ENCODE data around the gene SH3PXD2A.

The SH3PXD2A gene

DNA sequence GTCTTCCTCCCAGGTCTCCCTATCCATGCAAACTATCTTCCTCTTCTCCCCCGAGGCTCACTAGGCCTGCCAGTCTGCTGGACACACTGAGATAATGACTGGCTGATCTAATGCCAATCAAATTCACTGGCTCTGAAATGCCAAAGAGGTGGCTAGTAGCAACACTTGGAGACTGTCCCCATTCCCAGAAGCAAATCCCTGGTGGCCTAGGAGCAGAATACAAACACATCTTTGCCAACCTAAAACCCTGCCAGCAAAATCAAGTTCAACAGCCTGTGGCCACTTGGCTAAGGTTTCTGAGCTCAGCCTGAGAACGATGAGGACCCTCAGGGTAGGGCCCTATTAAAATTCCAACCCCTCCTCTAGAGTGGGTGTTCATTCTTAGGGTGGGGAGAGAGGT lies 46.6 kb downstream of the SH3PXD2A start:
- DNase-seq (ENCODE audit: low read depth) = no peak

- no peak for DNase-seq (ENCODE audit: low read depth)
These were observed 47.4 kb downstream of the SH3PXD2A start for GRCh38 chr10:103807996-103808395.

GRCh38 chr10:103806395-103807187 lies 48.8 kb downstream of the SH3PXD2A start:
- no peak for DNase-seq (ENCODE audit: low read depth)

DNA sequence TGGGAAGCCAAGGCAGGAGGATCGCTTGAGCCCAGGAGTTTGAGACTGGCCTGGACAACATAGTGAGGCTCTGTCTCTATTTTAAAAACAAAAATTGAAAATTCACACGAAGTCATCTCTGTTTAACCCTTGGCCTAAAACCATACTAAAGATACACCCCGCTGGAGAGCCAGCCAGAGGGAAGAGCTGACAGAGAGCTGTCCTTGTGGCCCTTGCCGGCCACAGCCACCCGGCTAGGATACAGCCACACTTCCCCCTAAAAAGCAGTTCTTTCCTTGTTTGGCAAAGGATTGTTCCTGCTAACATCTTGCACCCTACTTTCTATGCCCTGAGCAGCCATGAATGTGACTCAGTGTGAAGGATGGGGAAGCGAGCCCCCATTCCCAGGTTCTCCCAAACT lies 49.6 kb downstream of the SH3PXD2A start:
- no peak for DNase-seq (ENCODE audit: low read depth)

- no peak for DNase-seq (ENCODE audit: low read depth)
These were observed 50.5 kb downstream of the SH3PXD2A start for GRCh38 chr10:103804871-103805270.

GRCh38 chr10:103803941-103804340 lies 51.4 kb downstream of the SH3PXD2A start:
- DNase-seq (ENCODE audit: low read depth) = no peak

GRCh38 chr10:103802637-103803353 lies 52.6 kb downstream of the SH3PXD2A start:
- no peak for DNase-seq (ENCODE audit: low read depth)

DNA sequence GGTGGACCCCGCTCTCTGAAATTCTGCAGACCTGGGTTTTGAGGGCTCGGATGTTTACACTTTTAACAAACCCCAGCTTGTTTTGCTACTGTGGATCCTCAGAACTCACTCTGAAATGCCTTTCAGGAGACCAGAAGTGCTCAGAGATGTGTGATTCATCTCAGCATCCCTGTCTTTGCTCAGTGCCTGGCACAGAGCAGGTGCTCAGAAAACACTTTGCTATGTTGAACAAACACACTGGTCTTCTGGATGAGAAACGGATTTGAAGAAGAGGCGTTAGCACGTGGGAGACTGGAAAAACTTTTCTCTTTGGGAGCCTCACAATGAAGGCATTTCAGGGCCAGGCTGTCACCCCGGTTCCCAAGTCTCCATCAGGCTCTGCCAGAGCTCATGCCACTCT lies 53.3 kb downstream of the SH3PXD2A start:
- no peak for DNase-seq (ENCODE audit: low read depth)

DNA sequence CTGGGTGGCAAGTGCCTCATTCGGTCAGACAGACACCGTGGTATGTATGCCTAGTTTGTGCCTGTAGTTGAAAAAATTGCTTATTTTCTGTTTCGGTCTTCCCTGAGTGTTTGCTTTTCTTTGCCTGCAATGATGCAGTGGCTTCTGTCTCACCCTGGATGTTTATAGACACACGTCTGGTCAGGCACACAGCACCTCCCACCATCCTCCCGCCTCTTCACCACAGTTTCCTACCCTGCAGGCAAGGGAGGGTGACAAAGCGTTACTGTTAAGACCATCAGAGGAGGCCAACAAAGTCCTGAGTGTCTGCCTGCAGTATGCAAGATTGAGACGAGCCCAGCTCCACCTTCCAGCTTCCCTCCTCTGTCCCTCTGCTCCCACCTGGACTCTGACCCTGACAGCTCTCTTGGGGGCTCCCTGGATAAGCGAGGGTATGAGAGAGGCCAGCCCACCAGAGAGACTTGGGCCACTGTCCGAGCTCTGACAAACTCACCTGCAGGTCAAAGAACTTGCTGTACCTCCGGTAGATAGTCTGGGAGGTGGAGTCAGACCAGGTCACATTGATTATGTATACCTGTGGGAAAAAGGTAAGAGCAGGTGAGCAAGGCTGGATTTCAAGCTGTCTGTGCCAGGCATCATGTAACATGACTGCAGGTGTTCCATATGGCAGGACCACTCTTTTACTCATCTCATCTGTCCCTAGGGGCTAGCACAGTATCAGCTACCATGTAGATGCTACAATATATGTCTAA lies 54.4 kb downstream of the SH3PXD2A start:
- no peak for DNase-seq (ENCODE audit: low read depth)

DNA sequence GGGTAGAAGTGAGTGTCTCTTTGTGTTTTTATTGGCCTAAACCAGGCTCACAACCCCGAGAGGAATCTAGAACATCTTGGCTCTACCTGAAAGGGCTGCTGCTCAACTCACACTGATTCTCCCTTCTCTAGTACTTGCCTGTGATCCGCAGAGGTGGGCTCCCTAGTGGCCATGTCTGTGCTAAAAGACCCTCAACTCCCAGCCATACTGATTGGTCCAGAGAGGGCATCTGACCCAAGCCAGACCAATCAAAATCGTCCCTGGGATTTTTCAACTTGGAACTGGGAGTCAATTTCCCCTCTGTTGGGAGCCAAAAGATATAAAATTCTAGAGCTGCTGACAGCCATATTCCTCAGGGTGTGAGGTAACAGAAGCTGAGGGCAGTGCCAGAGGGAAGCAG lies 55.3 kb downstream of the SH3PXD2A start:
- DNase-seq (ENCODE audit: low read depth) = no peak

- no peak for DNase-seq (ENCODE audit: low read depth)
These were observed 56.0 kb downstream of the SH3PXD2A start for GRCh38 chr10:103799341-103799740.

- DNase-seq (ENCODE audit: low read depth) = no peak
These were observed 56.9 kb downstream of the SH3PXD2A start for GRCh38 chr10:103798511-103798910.

DNA sequence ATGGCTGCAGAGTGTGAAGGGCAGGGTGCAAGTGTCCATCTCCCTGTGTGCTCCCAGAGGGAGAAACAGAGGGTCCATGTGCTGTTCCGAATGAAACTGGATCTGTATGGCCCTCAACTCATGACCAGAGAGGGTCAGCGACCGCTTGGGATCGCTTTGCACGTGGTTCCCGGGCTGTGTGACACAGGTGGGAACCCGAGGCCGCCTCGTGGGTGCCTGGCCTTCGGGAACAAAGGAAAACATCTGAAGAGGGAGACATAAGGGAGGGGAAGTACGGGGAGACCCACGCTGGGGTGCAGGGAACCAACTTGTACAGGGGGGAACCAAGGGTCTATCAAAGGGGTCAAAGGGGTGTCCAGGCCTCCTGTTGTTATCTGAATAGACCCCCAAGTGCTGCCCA lies 57.5 kb downstream of the SH3PXD2A start:
- no peak for DNase-seq (ENCODE audit: low read depth)

GRCh38 chr10:103795634-103796270 lies 59.6 kb downstream of the SH3PXD2A start:
- DNase-seq (ENCODE audit: low read depth) = no peak

- no peak for DNase-seq (ENCODE audit: low read depth)
These were observed 60.4 kb downstream of the SH3PXD2A start for GRCh38 chr10:103794996-103795395.

DNA sequence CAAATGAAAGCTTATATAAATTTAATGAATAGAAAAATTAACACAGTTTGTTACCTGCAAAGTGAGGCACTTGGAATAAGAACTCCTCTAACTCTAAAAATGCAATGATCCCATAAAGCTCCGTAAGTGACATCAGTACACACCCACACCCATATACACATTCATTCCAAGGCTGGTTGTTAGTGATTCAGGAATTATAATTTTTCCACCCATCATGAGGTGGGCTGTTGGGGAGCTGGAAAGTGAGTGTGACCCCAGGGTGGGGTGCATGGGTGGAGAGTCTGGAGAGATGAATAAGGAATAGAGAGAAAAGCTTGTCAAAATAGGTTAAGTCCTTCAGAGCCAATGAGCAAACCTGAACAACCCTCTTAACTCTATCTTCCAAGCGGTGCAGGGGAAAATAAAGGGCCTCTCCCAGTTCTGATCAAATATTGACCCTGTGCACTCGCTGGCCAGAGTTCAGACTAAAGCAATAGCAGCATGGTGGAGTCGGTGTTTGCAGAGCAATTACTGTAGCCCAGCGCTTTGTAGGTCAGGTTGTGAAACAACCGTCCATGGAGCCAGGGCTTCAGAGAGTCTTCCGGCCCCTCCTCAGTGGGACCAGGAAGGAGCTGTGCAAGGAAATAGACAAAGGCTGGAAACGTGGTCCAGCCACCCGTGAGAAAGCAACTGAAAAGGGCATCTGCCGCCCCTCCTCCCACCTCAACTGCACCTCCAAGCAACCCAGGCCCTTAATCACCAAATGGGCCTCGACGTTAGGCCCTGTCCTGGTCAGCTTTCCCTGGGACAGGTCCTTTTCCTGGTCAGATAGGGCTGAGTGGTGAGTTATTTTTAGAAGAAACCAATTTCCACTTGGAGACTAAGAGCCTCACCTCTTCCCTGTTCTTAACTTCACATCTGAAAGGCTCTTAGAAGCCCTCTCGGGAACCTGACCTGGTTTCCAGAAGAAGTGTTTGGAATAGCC lies 61.2 kb downstream of the SH3PXD2A start:
- DNase-seq (ENCODE audit: low read depth) = no peak

- DNase-seq (ENCODE audit: low read depth) = no peak
These were observed 61.9 kb downstream of the SH3PXD2A start for GRCh38 chr10:103793429-103793828.

DNA sequence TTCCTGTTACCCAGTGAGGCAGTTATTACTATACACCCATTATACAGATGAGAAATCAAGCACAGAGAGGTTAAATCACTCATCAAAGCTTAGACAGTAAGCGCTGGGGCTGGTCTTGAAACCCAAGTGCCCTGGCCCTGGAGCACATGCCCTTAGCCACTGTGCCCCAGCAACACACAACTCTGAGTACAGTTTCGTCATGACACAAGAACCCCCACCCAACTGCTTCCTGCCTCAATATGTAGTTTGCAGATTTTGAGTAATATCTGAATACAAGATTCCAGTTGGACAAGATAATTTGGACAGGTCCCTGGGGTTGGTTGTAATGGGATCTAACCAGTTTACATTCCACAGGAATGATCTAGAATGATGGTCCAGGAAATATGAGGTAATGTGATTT lies 62.8 kb downstream of the SH3PXD2A start:
- DNase-seq (ENCODE audit: low read depth) = no peak

DNA sequence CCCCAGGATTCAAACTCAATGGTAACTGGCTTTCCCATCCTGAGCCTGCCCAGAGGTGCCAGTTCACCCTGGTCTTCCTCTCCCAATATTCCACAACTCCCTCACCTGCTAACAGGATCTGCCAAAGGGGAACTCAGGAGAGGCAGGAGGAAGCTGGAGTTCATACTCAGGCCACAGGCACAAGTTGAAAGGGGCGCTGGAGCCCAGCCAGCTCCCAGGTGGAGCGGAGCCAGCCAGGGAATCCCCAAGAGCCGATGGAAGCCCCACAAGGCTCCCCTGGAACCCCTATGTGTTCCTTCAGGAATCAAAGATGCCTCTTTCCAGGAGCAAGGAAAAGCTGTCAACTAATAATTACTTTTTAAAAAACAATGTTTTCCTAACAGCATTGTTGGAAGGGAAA lies 63.5 kb downstream of the SH3PXD2A start:
- DNase-seq (ENCODE audit: low read depth) = no peak

GRCh38 chr10:103791291-103791690 lies 64.1 kb downstream of the SH3PXD2A start:
- DNase-seq (ENCODE audit: low read depth) = no peak

DNA sequence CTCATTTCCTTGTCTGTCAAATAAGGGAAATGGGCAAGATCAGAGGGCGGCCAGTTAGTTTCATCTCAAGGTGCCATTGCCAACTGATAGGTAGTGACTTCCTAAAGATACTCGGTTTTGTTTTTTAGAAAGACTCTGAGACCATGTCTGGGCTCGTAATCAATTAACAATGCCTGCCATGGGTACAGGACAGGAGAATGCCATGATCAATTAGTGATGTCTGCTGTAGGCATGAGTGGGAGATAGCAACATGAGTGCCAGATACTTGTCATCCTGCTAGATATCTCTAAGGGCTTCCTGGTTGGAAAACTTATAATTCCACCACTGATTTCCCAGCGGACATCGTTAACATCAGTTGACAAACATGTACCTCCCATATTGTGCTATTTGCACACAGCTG lies 64.8 kb downstream of the SH3PXD2A start:
- DNase-seq (ENCODE audit: low read depth) = no peak

Data from fibroblast of the conjunctiva (primary cell).